B cell (primary cell): Measurements from ENCODE around the gene CCDC187. TPM values are rescaled to one million over a fixed set of nuclear protein-coding genes. Genes with fewer than 3 reads are reported as not detected.

Experiments used
- ATAC-seq: fragments of 200-7000 bp; cut with Tn5 transposase; one replicate; pipeline ENCODE4 v1.10.0; 2021; ENCODE audit warnings: low read depth, mild to moderate bottlenecking, moderate number of reproducible peaks, moderate library complexity
- CTCF ChIA-PET: fragments of 350-600 bp; sonication (Branson Sonifier 250); formaldehyde crosslinking; loops from one replicate; lab custom pipeline; 2021; ENCODE audit warnings: antibody characterized with exemption, inconsistent platforms; lab: Charles Lee
- POLR2A ChIA-PET: fragments of 350-600 bp; sonication (Branson Sonifier 250); formaldehyde crosslinking; loops from one replicate; lab custom pipeline; 2021; ENCODE audit warnings: antibody characterized with exemption; lab: Charles Lee
- DNase-seq: peaks from one replicate; pipeline ENCODE4 v3.0.0; 2013
- H2AFZ ChIP-seq: 2 replicates; pipeline ENCODE4 v1.6.1; 2012; ENCODE audit warnings: mild to moderate bottlenecking, low read depth, low read length; ENCODE audit not compliant: insufficient read depth, poor library complexity, severe bottlenecking
- H3K27ac ChIP-seq, 2 donors: 1 replicate in 1 of 2; 2 replicates in 1 of 2; pipeline ENCODE4 v1.5.1; 2012 to 2013; ENCODE audit warnings: low read length in 2 of 2, mild to moderate bottlenecking in 2 of 2, moderate library complexity in 1 of 2
- H3K27me3 ChIP-seq, 4 experiments: fragments of 200-600 bp in 1 of 4; sonication (generic) in 1 of 4; replicated peaks in 1 of 4; 1 replicate in 2 of 4; 2 replicates in 2 of 4; pipeline versions ENCODE4 v1.6.1 to v1.7.0; 2013 to 2016; ENCODE audit warnings: low read length in 3 of 4, mild to moderate bottlenecking in 2 of 4, mixed read lengths in 1 of 4, moderate library complexity in 1 of 4; ENCODE audit not compliant: insufficient read depth in 4 of 4, control insufficient read depth in 3 of 4; ENCODE audit errors: control extremely low read depth in 1 of 4
- H3K36me3 ChIP-seq, 2 experiments: replicated peaks in 1 of 2; 1 replicate in 1 of 2; 2 replicates in 1 of 2; pipeline versions ENCODE4 v1.6.1 to v1.7.1; 2013; ENCODE audit warnings: low read length in 1 of 2; ENCODE audit not compliant: insufficient read depth in 2 of 2, control insufficient read depth in 1 of 2; ENCODE audit errors: control extremely low read depth in 1 of 2, extremely low read depth in 1 of 2
- H3K4me1 ChIP-seq, 2 donors: fragments of 200-600 bp in 1 of 2; sonication (generic) in 1 of 2; 1 replicate in 1 of 2; 2 replicates in 1 of 2; pipeline versions ENCODE4 v1.5.1 to v1.6.1; 2013 to 2017; ENCODE audit warnings: low read length in 2 of 2; ENCODE audit not compliant: control insufficient read depth in 2 of 2, insufficient read depth in 2 of 2
- H3K4me2 ChIP-seq: replicated peaks from 2 replicates; pipeline ENCODE3; 2012; ENCODE audit warnings: mild to moderate bottlenecking, low read depth, low read length; ENCODE audit not compliant: poor library complexity, severe bottlenecking
- H3K4me3 ChIP-seq, 5 experiments: fragments of 200-600 bp in 1 of 5; sonication (generic) in 1 of 5; 1 replicate in 3 of 5; 2 replicates in 2 of 5; pipeline versions ENCODE4 v1.5.1 to v1.7.0; 2011 to 2016; ENCODE audit warnings: low read length in 4 of 5, mild to moderate bottlenecking in 4 of 5, low read depth in 2 of 5, control low read depth in 1 of 5, moderate library complexity in 1 of 5; ENCODE audit not compliant: insufficient read depth in 1 of 5; ENCODE audit errors: control extremely low read depth in 1 of 5, extremely low read depth in 1 of 5
- H3K79me2 ChIP-seq: fragments of 200-600 bp; sonication (generic); one replicate; pipeline ENCODE4 v1.6.0; 2016; ENCODE audit warnings: low read length; ENCODE audit not compliant: control insufficient read depth, insufficient read depth
- H3K9ac ChIP-seq: fragments of 200-600 bp; sonication (generic); 2 replicates; pipeline ENCODE4 v1.6.1; 2017; ENCODE audit warnings: mild to moderate bottlenecking, low read length, moderate library complexity
- H3K9me3 ChIP-seq, 3 donors: one replicate each; pipeline versions ENCODE4 v1.6.1 to v1.7.1; 2013; ENCODE audit warnings: low read length in 2 of 3; ENCODE audit not compliant: control insufficient read depth in 2 of 3, insufficient read depth in 1 of 3; ENCODE audit errors: control extremely low read depth in 1 of 3
- H4K20me1 ChIP-seq: 2 replicates; pipeline ENCODE4 v1.6.0; 2012; ENCODE audit warnings: mild to moderate bottlenecking, low read length; ENCODE audit not compliant: insufficient read depth, control insufficient read depth, poor library complexity, severe bottlenecking
- H3K27ac Mint-ChIP-seq: one replicate; pipeline ENCODE4 v1.8.0; 2021; ENCODE audit warnings: mixed read lengths
- H3K27me3 Mint-ChIP-seq: one replicate; pipeline ENCODE4 v1.8.0; 2021; ENCODE audit warnings: mixed read lengths
- H3K4me1 Mint-ChIP-seq: one replicate; pipeline ENCODE4 v1.8.0; 2021; ENCODE audit warnings: mixed read lengths
- H3K4me3 Mint-ChIP-seq: one replicate; pipeline ENCODE4 v1.8.0; 2021; ENCODE audit warnings: mixed read lengths
- H3K9me3 Mint-ChIP-seq: one replicate; pipeline ENCODE4 v1.8.0; 2022; ENCODE audit warnings: mixed read lengths; ENCODE audit not compliant: insufficient read depth
- EZH2 ChIP-seq: IDR thresholded peaks from 2 replicates; pipeline ENCODE4 v1.6.1; 2012; ENCODE audit warnings: borderline replicate concordance, low read depth, mild to moderate bottlenecking, moderate library complexity, low read length; ENCODE audit not compliant: insufficient read depth, poor library complexity, severe bottlenecking
- WGBS: methylation state at CpG from one replicate; pipeline ENCODE4 v1.1.5; 2013; ENCODE audit warnings: missing lambda C conversion rate; ENCODE audit not compliant: insufficient coverage; 5-methylcytosine and 5-hydroxymethylcytosine counted together
- intact Hi-C: fragments of 100-400 bp; cut with micrococcal nuclease; formaldehyde crosslinking; loops from one replicate; pipeline ENCODE4 v1.10.0; 2022
- polyA plus RNA-seq: library from polyadenylated mRNA; depleted of rRNA; stranded (reverse); fragments of >200 nt; gene quantifications from 2 replicates; pipeline ENCODE4 v1.2.3, GENCODE V29; 2012
- total RNA-seq, 2 donors: library from RNA; stranded (reverse); fragments of 120-200 nt in 1 of 2; gene quantifications; 1 replicate in 1 of 2; 2 replicates in 1 of 2; pipeline versions ENCODE4 v1.2.3 to v1.2.4, GENCODE V29; 2013 to 2022
- TF ChIP-seq, protein P1 (sequence below): fragments of 200-600 bp; IDR thresholded peaks from one replicate; pipeline ENCODE4 v1.8.0; 2022; ENCODE audit warnings: antibody characterized with exemption, mild to moderate bottlenecking

Gene CCDC187
- total and polyA plus RNA-seq, 2 donors (not counting 1 experiment from before 2014, with no cell fraction given): 1.5 to 7.6 TPM

DNA sequence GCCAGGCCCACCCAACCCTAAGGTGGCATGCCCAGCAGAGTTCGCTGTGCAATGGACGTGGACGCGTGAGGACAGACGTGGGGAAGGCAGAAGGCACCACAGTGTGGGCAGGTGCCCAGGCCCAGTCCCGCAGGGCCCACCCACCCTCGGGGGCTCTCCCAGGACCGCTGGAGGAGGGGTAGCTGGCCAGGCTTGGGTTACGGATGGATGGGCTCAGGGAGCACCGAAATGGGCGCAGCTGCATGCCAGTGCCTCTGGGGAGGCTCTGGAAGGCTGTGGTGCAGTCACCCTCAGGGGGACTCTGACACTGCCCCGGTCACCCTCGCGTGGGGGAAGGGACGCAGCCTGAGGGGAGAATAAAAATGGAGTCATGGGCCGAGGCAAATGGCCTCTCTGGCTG lies 13.8 kb upstream of the CCDC187 start:
- H3K27ac Mint-ChIP-seq: no peak overlapping the region
- H3K27ac ChIP-seq: no peak overlapping the region
- no peak overlapping the region for H3K4me3 ChIP-seq
- peaks cover 0 to 6% (median 0%) of the 10 kb centered on the region in 4 experiments for H3K27me3 ChIP-seq
- intact Hi-C loops: no loop called here
- DNase-seq (no peak), ATAC-seq (no peak)
- no peak overlapping the region for H3K4me3 Mint-ChIP-seq
- no peaks in the 10 kb centered on the region for H4K20me1 ChIP-seq
- H3K36me3 ChIP-seq: no peaks in the 10 kb centered on the region
- peaks cover 3% of the 10 kb centered on the region for H3K9me3 Mint-ChIP-seq
- H3K9ac ChIP-seq: no peak overlapping the region
- no peaks in the 10 kb centered on the region for H3K79me2 ChIP-seq
- peaks cover 0 to 27% (median 10%) of the 10 kb centered on the region in 3 donors for H3K9me3 ChIP-seq
- H2AFZ ChIP-seq: no peak overlapping the region
- CTCF ChIA-PET: no interaction called here
- POLR2A ChIA-PET: no interaction called here
- no peak for TF ChIP-seq EZH2
- TF ChIP-seq, protein P1, sequence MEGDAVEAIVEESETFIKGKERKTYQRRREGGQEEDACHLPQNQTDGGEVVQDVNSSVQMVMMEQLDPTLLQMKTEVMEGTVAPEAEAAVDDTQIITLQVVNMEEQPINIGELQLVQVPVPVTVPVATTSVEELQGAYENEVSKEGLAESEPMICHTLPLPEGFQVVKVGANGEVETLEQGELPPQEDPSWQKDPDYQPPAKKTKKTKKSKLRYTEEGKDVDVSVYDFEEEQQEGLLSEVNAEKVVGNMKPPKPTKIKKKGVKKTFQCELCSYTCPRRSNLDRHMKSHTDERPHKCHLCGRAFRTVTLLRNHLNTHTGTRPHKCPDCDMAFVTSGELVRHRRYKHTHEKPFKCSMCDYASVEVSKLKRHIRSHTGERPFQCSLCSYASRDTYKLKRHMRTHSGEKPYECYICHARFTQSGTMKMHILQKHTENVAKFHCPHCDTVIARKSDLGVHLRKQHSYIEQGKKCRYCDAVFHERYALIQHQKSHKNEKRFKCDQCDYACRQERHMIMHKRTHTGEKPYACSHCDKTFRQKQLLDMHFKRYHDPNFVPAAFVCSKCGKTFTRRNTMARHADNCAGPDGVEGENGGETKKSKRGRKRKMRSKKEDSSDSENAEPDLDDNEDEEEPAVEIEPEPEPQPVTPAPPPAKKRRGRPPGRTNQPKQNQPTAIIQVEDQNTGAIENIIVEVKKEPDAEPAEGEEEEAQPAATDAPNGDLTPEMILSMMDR: no peak
- H3K4me1 Mint-ChIP-seq: peaks cover 16% of the 10 kb centered on the region
- WGBS: 10% methylated on average over 16 of the region's 16 CpGs
- H3K4me2 ChIP-seq: peak overlapping the region; percentile 25
- H3K4me1 ChIP-seq: peaks cover 14 to 18% of the 10 kb centered on the region in 2 donors
- H3K27me3 Mint-ChIP-seq: peaks cover 12% of the 10 kb centered on the region

- POLR2A ChIA-PET: no interaction called here
- H3K4me3 ChIP-seq: no peak overlapping the region
- no peak overlapping the region for H3K27ac Mint-ChIP-seq
- no peak overlapping the region for H3K4me3 Mint-ChIP-seq
- WGBS: 53% methylated on average over 13 of the region's 13 CpGs
- TF ChIP-seq EZH2: no peak
- TF ChIP-seq, protein P1: no peak
- intact Hi-C loops: no loop called here
- peaks cover 3% of the 10 kb centered on the region for H3K9me3 Mint-ChIP-seq
- ATAC-seq (no peak), DNase-seq (no peak)
- H3K9ac ChIP-seq: no peak overlapping the region
- peaks cover 0 to 6% (median 0%) of the 10 kb centered on the region in 4 experiments for H3K27me3 ChIP-seq
- H3K9me3 ChIP-seq: peaks cover 0 to 27% (median 10%) of the 10 kb centered on the region in 3 donors
- peaks cover 15 to 22% of the 10 kb centered on the region in 2 donors for H3K4me1 ChIP-seq
- H3K4me2 ChIP-seq: no peak overlapping the region
- H3K27me3 Mint-ChIP-seq: peaks cover 12% of the 10 kb centered on the region
- no peak overlapping the region for H3K27ac ChIP-seq
- H3K36me3 ChIP-seq: no peaks in the 10 kb centered on the region
- H2AFZ ChIP-seq: no peak overlapping the region
- CTCF ChIA-PET: no interaction called here
- H4K20me1 ChIP-seq: no peaks in the 10 kb centered on the region
- H3K4me1 Mint-ChIP-seq: peaks cover 16% of the 10 kb centered on the region
- no peaks in the 10 kb centered on the region for H3K79me2 ChIP-seq
These were observed 13.2 kb upstream of the CCDC187 start for GRCh38 chr9:136316896-136317676.
